Measurements from ENCODE around the gene STRIT1.

The STRIT1 gene

GRCh38 chr3:155316426-155316825 lies 22.9 kb upstream of the STRIT1 start:
- TF ChIP-seq TAF1 (IDR thresholded peaks at IDR 0.05; ENCODE audit: low read depth) = no peak
- no peak for TF ChIP-seq FOXM1 (IDR thresholded peaks at IDR 0.05; ENCODE audit: borderline replicate concordance, low read depth)
- TF ChIP-seq REST (IDR thresholded peaks at IDR 0.05; ENCODE audit: low read depth) = no peak
- TF ChIP-seq, protein P1, sequence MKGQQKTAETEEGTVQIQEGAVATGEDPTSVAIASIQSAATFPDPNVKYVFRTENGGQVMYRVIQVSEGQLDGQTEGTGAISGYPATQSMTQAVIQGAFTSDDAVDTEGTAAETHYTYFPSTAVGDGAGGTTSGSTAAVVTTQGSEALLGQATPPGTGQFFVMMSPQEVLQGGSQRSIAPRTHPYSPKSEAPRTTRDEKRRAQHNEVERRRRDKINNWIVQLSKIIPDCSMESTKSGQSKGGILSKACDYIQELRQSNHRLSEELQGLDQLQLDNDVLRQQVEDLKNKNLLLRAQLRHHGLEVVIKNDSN (IDR thresholded peaks at IDR 0.05) = no peak

DNA sequence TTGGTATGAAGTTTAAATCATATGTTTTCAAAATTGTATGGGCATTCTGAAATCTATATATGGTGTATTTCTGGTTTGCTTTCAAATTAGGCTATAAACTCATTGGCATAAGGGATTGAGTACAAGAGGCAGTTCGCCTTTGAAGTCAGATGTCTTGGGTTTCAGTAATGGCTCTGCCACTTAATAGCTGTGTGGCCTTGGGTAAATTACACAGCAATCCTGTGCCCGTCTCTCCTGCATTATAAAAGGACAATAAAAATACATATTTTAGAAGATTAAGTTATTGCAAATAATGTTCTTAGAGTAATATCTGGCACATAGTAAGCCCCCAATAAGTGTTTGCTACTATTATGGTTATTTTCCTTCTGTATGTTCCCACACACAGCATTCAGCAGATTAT lies 20.4 kb upstream of the STRIT1 start:
- no peak for TF ChIP-seq MAX (IDR thresholded peaks at IDR 0.05)

GRCh38 chr3:155313300-155313699 lies 19.8 kb upstream of the STRIT1 start:
- TF ChIP-seq MAX (IDR thresholded peaks at IDR 0.05) = no peak

DNA sequence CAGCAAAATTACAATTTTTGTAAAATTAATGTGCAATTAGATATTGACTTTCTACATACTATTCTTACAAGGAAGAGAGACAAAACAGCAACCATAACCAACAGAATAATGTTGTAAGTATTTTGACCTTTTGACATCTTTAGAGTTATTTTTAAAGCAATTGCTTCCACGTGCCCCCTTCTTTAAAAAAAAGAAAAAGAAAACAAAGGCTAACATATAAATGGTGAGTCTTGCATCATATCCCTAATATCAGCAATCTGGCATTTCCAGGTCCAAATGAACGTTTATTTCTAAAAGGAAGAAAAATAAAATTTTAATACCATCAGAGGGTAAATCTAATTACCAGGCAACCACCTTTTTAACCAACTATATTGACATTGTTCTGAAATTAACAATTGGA lies 19.3 kb upstream of the STRIT1 start:
- TF ChIP-seq CEBPB (IDR thresholded peaks at IDR 0.05) (no peak), FOXM1 (IDR thresholded peaks at IDR 0.05; ENCODE audit: borderline replicate concordance, low read depth) (no peak), REST (IDR thresholded peaks at IDR 0.05; ENCODE audit: low read depth) (no peak), YY1 (IDR thresholded peaks at IDR 0.05; ENCODE audit: low read depth) (no peak)
- TF ChIP-seq, protein P1 (IDR thresholded peaks at IDR 0.05) = no peak

DNA sequence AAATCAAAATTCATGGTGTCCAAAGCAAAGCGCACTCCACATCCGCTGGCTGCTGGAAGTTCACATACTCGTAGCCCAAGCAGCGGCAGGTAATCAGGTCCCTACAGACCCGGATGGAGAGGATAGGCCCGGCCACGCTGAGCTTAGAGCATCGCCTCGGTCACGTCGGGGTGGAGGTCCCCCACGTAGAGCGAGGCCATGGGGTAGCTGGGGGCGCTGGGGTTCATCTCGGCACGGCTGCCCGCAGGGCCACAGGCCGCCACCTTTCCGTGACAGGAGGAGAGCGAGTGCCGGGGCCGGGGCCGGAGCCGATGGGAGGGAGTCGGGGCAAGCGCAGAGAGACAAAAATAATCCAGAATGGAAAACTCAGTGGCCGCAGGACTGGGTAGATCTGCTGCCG lies 16.1 kb upstream of the STRIT1 start:
- TF ChIP-seq RAD21 (IDR thresholded peaks at IDR 0.05; ENCODE audit: low read depth) = no peak
- no peak for TF ChIP-seq CEBPB (IDR thresholded peaks at IDR 0.05)
- TF ChIP-seq EP300 (IDR thresholded peaks at IDR 0.05; ENCODE audit: borderline replicate concordance) = no peak
- no peak for TF ChIP-seq YY1 (IDR thresholded peaks at IDR 0.05; ENCODE audit: low read depth)
- TF ChIP-seq CREB1 (IDR thresholded peaks at IDR 0.05; ENCODE audit: low read depth) = no peak
- no peak for TF ChIP-seq TAF1 (IDR thresholded peaks at IDR 0.05; ENCODE audit: low read depth)
- no peak for TF ChIP-seq MAX (IDR thresholded peaks at IDR 0.05)
- no peak for TF ChIP-seq REST (IDR thresholded peaks at IDR 0.05; ENCODE audit: low read depth)
- TF ChIP-seq TEAD4 (IDR thresholded peaks at IDR 0.05) = no peak
- no peak for TF ChIP-seq ZBTB7A (IDR thresholded peaks at IDR 0.05; ENCODE audit: low read depth)

DNA sequence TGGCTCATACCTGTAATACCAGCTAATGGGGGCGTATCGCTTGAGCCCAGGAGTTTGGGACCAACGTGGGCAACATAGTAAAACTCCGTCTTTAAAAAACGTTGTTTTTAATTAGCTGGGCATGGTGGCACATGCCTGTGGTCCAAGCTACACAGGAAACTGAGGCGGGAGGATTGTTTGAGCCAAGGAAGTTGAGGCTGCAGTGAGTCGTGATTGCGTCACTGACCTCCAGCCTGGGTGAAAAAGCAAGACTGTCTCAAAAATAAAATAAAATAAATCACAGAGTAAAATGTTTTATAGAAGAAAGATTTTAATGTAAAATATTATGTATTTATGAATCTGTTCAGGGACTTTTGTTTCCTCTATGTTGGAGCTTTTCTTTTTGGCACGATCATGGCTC lies 15.3 kb upstream of the STRIT1 start:
- TF ChIP-seq TAF1 (IDR thresholded peaks at IDR 0.05; ENCODE audit: low read depth) (no peak), REST (IDR thresholded peaks at IDR 0.05; ENCODE audit: low read depth) (no peak)
- TF ChIP-seq, protein P1 (IDR thresholded peaks at IDR 0.05) = no peak

Data from Ishikawa (cell line).